HG03575 (cell line): Measurements from ENCODE around the gene DCAF7.

Experiments used
- ATAC-seq: cut with Tn5 transposase; IDR thresholded peaks from one replicate; pipeline ENCODE4 v1.9.1; 2021; ENCODE audit not compliant: unreplicated experiment, insufficient number of reproducible peaks, low FRiP score; ENCODE audit errors: extremely low read depth

Gene DCAF7, protein sequence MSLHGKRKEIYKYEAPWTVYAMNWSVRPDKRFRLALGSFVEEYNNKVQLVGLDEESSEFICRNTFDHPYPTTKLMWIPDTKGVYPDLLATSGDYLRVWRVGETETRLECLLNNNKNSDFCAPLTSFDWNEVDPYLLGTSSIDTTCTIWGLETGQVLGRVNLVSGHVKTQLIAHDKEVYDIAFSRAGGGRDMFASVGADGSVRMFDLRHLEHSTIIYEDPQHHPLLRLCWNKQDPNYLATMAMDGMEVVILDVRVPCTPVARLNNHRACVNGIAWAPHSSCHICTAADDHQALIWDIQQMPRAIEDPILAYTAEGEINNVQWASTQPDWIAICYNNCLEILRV

DNA sequence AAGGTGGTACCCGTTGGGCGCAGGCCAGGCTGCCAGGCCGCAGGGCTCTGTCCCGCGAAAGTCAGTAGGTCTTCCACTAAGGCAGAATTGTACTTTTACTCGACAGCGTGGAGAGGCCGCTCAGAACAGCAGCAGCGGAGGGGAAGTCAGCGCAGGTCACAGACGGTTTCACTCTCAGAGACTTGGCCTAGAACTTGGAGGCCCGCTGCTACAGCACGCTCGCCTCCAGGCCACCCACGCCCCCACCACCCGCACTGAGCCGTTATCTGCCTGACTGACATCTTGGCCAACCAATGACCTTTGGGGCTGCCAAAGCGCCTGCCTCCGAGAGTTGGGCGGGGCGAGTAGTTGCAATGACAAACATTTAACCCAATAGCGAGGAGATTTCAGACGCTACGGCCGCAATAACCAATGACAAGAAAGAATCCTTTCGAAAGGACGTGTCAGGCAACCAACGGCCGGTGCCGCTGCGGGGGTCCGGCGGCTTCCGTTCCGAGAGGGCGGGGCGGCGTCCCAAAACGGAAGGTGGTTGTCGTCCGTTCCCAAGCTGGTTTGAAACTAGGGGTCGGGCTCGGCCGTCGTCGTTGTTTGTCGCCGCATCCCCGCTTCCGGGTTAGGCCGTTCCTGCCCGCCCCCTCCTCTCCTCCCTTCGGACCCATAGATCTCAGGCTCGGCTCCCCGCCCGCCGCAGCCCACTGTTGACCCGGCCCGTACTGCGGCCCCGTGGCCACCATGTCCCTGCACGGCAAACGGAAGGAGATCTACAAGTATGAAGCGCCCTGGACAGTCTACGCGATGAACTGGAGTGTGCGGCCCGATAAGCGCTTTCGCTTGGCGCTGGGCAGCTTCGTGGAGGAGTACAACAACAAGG lies at the start of gene DCAF7:
DCAF7 (plus strand) TSS at position 532 of the 871 bp plus-strand sequence; CDS start at position 733, 201 bp downstream.
- peak; percentile 88 for ATAC-seq

DNA sequence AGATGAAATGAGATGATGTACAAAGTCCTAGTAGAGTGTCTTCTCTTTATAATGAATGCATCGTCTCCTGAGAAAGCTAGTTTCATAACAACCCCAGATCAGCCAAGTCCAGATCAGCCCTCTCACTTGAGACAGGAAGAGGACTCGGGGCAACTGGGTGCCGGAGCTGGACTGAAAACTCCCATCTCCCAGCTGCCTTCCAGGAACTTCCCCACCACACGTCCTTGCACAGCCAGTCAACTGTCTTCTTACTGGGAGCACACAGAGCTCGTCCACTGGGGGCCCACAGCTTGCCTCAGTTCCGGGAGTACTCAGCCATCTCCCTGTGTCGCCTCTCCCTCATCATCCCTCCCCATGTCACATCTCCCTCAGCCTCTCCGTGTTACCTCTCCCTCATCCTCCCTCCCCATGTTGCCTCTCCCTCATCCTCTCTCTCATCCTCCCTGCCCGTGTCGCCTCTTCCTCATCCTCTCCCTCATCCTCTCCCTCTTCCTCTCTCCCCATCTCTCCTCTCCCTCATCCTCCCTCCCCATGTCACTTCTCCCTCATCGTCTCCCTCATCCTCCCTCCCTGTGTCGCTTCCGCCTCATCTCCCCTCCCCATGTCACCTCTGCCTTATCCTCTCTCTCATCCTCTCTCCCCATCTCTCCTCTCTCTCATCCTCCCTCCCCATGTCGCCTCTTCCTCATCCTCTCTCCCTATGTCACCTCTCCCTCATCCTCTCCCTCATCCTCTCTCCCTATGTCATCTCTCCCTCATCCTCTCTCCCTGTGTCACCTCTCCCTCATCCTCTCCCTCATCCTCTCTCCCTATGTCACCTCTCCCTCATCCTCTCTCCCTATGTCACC lies 49.5 kb upstream of the DCAF7 start:
- no peak for ATAC-seq

DNA sequence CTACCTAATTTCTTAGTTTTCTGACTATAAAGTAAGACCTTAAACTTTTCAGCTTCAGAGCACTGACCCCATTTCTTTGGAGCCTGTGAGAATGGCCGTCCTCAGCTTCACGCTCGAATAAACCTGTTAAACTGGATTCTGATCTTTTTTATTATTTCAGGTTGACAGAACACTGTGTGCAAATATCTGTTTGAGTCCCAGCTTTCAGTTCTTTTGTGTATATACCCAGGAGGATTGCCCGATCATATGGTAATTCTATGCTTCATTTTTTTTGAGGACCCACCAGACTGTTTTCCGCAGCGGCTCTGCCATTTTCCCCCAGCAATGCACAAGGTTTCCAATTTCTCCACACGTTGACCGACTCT lies 47.0 kb upstream of the DCAF7 start:
- no peak for ATAC-seq

DNA sequence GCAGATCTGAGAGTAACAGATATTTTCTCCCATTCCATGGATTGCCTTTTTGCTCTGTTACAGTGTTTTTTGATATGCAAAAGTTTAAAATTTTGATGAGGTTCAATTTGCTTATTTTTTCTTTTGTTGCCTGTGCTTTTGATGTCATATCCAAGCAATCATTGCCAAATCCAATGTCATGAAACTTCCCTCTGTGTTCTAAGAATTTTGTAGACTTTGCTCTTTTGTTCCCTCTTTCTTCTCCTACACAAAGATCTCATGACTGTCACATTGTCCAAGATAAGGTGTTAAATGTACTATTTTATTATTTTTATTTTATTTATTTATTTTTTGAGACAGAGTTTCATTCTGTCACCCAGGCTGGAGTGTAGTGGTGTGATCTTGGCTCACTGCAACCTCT lies 46.0 kb upstream of the DCAF7 start:
- ATAC-seq = no peak

DNA sequence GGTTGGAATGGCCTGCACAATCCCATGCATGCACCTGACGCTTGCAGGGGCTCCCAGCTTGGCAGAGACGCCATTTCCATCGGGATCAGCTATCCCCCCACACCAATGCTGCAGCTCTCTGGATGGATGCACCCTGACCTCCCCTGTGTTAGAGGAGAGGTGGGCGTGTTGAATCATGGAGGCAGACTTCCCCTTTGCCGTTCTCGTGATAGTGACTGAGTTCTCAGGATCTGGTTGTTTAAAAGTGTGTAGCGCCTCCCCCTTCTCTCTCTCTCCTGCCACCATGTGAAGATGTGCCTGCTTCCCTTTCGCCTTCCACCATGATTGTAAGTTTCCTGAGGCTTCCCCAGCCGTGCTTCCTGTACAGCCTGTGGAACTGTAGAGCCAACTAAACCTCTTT lies 44.9 kb upstream of the DCAF7 start:
- ATAC-seq = no peak

DNA sequence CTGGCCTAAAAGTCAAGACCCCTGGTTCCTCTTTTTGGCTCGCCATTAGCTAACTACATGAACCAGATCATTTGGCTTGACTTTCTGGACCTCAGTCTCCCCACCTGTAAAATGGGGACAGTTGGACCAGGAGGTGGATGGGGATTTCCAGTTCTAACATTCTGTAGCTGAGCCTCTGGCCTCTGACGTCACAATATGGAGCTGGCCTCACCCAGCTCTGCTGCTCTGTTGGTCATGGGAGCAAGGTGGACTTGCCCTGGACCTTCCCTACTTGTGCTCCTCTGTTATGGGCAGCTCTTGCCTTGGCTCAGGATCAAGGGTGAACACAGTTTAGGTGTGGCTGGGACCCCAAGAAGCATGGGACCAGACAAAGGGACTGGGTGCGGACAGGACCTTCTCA lies 43.6 kb upstream of the DCAF7 start:
- ATAC-seq = no peak

DNA sequence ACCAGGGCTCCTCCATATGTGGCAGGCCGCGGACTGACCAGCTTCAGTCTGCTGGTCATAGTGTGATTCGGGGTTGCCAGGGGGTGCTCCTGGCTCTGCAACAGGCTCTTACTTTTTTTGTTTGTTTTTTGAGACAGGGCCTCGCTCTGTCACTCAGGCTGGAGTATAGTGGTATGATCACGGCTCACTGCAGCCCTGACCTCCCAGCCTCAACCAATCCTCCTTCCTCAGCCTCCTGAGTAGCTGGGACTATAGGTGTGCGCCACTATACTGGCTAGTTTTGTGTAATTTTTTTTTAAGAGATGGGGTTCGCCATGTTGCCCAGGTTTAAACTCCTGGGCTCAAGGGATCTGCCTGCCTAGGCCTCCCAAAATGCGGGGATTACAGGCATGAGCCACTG lies 38.9 kb upstream of the DCAF7 start:
- ATAC-seq = no peak

DNA sequence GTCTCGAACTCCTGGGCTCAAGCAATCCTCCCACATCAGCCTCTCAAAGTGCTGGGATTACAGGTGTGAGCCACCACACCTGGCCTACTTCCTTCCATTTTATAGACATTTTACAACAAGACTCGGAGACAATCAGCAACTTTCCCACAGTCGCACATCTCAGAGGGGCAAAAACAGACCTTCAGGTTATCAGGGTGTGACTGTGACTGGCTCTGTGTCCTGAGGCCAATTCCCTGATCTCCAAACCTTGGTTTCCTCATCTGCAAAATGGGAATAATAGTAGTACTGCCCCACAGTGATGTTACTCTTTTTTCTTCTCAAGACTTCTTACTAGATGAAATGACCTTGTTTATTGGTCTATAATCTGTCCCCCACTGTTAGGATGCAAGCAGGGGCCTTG lies 37.9 kb upstream of the DCAF7 start:
- ATAC-seq = no peak

DNA sequence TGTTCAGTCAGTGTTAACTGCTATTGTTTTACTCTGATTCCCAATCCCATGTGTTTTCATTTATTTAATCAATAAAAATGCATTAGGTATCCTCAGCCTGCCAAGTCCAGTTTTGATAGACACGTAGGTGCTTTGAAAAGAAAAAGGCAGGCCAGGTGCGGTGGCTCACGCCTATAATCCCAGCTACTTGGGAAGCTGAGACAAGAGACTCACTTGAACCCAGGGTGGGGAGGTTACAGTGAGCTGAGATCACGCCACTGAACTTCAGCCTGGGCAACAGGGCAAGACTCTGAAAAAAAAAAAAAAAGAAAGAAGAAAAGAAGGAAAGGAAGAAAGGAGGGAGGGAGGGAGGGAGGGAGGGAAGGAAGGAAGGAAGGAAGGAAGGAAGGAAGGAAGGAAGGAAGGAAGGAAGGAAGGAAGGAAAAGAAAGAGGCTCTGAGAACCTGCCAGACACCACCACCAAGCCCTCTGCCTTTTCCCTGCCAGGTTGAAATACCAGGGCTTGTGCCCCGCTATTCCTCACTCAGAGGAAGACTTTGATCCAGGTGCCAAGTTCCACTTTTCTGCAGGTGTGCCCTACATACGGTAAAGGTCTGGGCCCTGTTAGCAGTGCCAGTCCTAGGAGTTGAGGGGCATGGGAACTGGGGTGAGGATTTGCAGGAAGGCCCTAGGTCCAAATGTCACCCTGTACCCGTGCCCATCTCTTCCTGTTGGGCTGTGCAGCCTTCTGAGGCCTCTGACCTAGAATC lies 37.2 kb upstream of the DCAF7 start:
- no peak for ATAC-seq

DNA sequence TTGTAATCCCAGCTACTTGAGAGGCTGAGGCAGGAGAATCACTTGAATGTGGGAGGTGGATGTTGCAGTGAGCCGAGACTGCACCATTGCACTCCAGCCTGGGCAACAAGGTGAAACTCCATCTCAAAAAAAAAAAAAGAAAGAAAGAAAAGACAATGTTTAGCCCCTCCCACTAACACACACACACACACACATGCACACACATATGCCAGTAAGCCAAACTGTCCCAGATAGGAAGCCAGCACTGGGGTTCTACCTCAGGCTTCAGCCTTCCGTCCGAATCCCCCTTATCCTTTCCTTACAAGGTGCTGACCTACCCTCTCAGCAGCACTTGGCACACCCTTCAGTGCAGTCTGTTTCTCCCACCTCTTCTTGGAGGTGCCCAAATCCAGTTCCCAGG lies 35.8 kb upstream of the DCAF7 start:
- no peak for ATAC-seq

DNA sequence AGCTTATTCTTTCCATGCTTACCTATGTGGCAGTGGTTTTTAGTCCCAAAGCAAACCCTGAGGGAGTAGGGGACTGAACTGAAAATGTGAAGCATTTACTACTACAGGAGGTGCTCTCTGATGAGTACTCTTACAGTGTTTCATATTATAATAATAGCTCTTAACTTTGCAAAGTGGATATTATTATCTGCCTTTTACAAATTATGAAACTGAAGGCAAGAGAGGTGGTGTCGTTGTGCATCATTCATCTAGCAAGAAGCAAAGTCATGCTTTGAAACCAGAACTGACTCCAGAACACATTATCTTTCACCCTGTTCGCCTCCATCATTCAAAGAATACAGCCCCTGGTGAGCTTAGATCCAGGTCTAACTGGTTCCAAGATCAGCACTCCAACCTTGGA lies 35.3 kb upstream of the DCAF7 start:
- no peak for ATAC-seq

DNA sequence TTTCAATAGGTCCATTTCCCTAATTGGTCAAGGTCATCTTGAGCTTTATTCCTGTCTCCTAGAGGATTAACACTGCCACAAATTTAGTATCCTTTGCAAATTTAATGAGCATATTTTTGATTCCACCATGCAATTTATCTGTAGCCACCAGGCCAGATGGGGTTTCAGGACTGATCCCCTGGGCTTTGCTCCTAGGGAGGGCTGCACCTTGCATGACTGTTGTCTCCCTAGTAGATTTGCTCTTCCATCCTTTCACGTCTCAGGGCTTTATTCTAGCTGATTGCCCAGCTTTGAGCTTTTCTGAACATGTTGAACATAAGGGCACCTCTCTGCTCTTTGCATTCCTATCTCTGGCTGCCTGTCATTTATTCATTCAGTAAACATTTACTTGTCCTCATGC lies 34.9 kb upstream of the DCAF7 start:
- ATAC-seq = no peak

DNA sequence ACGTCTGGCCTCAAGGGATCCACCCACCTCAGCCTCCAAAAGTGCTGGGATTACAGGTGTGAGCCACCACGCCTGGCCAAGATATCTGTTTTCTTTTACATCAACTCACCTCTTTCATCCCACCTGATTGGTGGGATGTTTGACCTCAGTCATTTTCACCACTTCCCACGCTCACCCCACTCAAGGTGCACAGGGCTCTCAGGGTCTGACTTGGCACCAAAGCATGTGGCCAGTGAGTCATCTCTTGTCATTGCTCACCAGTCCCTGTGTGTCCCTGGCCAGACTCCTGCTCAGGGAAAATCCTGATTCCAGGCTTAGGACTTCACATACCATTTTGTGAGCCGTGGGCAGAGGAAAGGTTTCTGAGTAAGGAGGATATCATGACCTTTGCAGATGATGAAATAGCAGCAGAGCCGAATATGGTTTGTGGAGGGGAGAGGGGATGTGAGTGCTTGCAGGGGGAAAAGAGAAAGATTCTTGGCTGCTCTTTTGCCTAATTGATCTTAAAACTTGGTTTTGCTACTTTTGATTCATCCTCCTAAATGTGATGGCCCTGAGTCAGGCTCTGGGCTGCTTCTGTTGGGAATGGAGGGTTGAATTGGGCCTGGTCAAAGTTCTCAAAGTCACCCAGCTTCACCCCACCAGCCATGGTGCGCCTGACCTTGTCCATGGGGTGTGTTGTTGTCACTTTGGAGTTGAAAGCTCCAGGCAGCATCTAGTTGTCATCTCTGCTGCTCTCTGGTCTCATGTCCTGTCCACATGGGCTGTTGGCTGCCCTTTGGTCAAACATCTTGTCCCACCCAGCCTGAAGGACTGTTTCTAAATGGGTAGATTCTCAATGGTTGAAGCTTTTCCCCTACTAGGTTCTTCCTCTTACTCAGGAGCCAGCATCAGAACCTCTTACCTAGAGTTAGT lies 33.1 kb upstream of the DCAF7 start:
- ATAC-seq = no peak

DNA sequence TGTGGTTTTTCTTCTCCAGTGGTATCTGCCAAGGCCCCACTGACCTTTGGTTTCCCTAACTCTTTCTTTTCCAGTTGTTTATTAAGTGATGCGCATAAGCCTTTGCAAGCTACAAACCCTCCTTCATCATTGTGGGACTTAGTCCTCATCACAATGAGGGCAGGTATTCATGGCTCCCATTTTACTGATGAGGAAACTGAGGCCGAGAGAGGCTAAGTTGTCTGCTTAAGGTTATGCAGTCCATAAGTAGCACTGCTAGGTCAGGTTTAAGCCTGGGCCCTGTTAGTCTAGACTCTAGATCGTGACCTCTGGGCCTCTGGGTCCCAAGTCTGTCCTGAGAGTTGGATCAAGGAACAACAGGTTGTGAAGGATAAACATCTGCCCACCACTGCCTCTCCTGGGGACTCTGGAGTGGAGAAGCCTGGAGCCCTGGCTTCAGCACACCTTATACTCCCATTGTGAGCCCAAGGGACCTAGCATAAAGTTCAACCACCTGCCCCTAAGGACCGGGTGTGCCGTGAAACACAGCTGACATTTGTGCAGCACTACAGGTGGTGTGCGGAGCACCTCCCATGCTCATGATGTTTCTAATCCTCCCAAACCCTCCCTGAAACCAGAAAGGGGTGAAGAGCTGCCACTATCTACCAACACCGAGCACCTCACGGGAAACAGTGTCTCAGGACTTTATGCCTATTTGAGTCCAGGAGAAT lies 32.3 kb upstream of the DCAF7 start:
- no peak for ATAC-seq

DNA sequence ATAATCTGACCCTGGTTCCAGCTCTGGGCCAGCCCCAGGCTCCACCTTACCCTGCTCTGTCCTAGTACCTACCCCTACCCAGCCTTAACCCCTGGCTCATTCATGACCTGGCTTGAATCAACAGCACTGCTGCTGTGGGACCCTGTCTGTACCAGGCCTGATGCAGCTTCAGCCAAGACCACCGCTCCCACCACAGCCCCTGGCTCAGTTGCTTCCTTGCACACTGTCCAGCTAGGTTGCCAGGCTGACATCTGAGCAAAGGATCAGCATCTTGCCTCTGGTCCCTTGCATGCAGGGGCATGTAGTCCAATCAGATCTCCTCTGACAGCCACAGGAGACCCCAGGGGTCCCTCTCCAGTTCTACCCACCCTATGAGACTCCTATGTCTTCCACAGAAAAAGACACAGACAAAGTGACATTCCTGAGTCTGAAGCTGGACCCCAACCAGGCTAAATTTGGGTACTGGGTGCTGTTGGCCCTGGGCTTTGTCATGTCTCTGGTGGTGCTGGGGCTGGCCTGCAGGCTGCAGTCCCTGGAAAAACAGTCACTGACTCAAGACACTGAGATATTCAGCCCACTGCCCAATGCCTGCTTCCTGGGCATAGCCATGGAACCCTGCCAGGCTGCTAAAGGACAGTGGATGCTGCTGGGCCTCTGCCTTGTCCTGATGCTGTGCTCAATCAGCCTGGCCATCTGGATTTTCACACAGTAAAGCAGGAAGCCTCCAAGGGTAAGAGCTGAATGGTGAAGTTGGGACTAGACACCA lies 31.0 kb upstream of the DCAF7 start:
- ATAC-seq = no peak

DNA sequence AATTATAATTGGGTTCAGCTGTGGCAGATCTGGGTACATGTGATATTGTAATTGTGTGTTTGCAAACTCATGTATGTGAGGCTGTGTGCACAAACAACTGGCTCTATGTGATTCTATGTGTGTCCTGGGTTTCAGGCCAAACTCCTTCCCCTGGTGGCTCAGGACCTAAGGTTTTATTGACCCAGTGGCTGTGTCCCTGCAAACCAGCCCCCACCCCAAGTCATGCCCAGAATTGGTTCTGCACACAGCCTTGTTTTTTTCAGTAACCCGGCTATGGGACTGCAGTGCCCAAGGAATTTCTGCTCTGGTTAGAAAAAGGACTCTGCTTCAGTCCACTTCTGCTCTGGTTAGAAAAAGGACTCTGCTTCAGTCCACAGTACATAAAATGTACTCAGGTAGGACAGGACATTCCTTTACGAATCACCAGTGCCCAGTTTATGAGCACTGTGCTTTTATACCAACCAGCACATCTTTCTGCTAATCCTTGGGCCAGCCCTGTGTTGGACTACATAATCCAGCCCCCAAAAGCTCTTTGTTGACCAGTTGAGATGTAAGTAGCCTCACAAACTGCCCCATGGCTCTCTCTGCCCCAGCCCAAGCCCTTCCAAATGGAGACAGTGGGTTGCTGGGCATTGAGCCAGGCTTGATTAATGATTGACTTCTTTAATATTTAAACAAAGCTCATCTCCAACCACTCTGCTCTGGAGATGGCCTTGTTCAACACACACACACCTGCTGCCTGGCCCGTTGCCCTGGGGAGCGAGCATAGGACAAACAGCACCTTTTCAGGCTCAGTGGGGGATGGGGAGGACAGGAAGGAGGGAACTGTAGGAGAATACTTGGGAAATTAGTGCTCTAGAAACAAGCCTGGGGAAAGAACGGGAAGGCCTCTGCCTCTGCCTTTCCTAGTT lies 30.1 kb upstream of the DCAF7 start:
- ATAC-seq = no peak
